GM18499 (cell line): ENCODE results near the gene UBE2Z.

ENCODE experiments used
- ATAC-seq: cut with Tn5 transposase; IDR thresholded peaks from one replicate; pipeline ENCODE4 v1.9.1; 2021; ENCODE audit warnings: moderate number of reproducible peaks; ENCODE audit not compliant: insufficient read depth, unreplicated experiment

UBE2Z gene

GRCh38 chr17:48951572-48951971 lies 43.4 kb downstream of the UBE2Z start:
- ATAC-seq = no peak

- ATAC-seq = no peak
Measured at GRCh38 chr17:48952904-48953303, 44.7 kb downstream of the UBE2Z start.

GRCh38 chr17:48954300-48954755 lies 46.1 kb downstream of the UBE2Z start:
- ATAC-seq = no peak

GRCh38 chr17:48960834-48961515 lies 52.8 kb downstream of the UBE2Z start:
- no peak for ATAC-seq

- ATAC-seq = no peak
Measured at GRCh38 chr17:48961516-48962233, 53.5 kb downstream of the UBE2Z start.

- ATAC-seq = no peak
Measured at GRCh38 chr17:48970224-48970623, 62.0 kb downstream of the UBE2Z start.

- no peak for ATAC-seq
Measured at GRCh38 chr17:48970865-48971687, 62.9 kb downstream of the UBE2Z start.

- ATAC-seq = no peak
Measured at GRCh38 chr17:48972749-48973097, 64.5 kb downstream of the UBE2Z start.

GRCh38 chr17:48973806-48974205 lies 65.6 kb downstream of the UBE2Z start:
- ATAC-seq = no peak
